Measurements from ENCODE around the gene NCLN. TPM values are rescaled to one million over a fixed set of nuclear protein-coding genes. Genes with fewer than 3 reads are reported as not detected.

Gene NCLN
- total RNA-seq, 2 experiments from 2014 or later, result 49.6 to 51.9 TPM

DNA sequence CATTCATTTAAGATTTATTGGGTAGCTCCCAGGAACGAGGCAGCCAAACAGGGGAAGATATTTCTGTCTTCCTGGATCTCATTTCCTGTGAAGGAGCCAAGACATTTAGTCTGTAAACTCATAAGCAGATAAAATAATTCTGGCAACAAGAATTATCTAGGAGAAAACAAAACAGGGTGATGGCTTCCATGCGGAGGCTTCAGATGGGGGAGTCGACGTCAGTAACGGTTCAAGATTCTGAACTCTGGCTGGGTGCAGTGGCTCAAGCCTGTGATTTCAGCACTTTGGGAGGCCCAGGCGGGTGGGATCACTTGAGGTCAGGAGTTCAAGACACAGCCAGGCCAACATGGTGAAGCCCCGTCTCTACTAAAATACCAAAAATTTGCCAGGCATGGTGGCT, 48.6 kb upstream of the NCLN start:
- H3K27me3 ChIP-seq (ENCODE audit: control insufficient read depth in 1 of 2, insufficient read depth in 2 of 2, low read length in 2 of 2), result peaks cover 4 to 6% of the 10 kb centered on the region in 2 experiments
- H3K27ac ChIP-seq (ENCODE audit: low read depth in 1 of 2, low read length in 2 of 2), result no peak overlapping the region
- peak overlapping the region; percentile 63 for H3K4me3 Mint-ChIP-seq
- H3K9me3 Mint-ChIP-seq, result peaks cover 3% of the 10 kb centered on the region
- ChIA-PET POLR2A (no interaction called here), CTCF (interaction anchor here (1.2 kb wide), 1 partner anchor 11 kb away, joined by 3 read pairs; no protein-coding TSS in a partner anchor)
- no peaks in the 10 kb centered on the region for H3K36me3 ChIP-seq (ENCODE audit: insufficient read depth, low read length)
- DNase-seq (no peak), ATAC-seq (ENCODE audit: poor library complexity) (no peak)
- TF ChIP-seq CTCF (IDR thresholded peaks at IDR 0.05), result no peak
- H3K27ac Mint-ChIP-seq, result peak overlapping the region; percentile 59
- intact Hi-C loops (cut with DNase I, micrococcal nuclease), result no loop called here
- H3K4me3 ChIP-seq (ENCODE audit: low read length), result peak overlapping the region; percentile 58
- peaks cover 69% of the 10 kb centered on the region for H3K4me1 ChIP-seq (ENCODE audit: insufficient read depth, low read length)
- no peaks in the 10 kb centered on the region for H3K9me3 ChIP-seq (ENCODE audit: control insufficient read depth in 1 of 2, insufficient read depth in 1 of 2, low read length in 2 of 2)
- H3K36me3 Mint-ChIP-seq (ENCODE audit: low read depth), result no peaks in the 10 kb centered on the region
- H3K4me1 Mint-ChIP-seq (ENCODE audit: low read depth), result peaks cover 30% of the 10 kb centered on the region
- peaks cover 6% of the 10 kb centered on the region for H3K27me3 Mint-ChIP-seq

- CTCF ChIA-PET, result no interaction called here
- DNase-seq, result no peak
- H3K27ac Mint-ChIP-seq, result no peak overlapping the region
- no peak overlapping the region for H3K4me3 Mint-ChIP-seq
- peaks cover 4 to 6% of the 10 kb centered on the region in 2 experiments for H3K27me3 ChIP-seq (ENCODE audit: control insufficient read depth in 1 of 2, insufficient read depth in 2 of 2, low read length in 2 of 2)
- H3K27ac ChIP-seq (ENCODE audit: low read depth in 1 of 2, low read length in 2 of 2), result no peak overlapping the region
- peaks cover 3% of the 10 kb centered on the region for H3K9me3 Mint-ChIP-seq
- POLR2A ChIA-PET, result interaction anchor here (0.7 kb wide), 1 partner anchor 188 kb away, joined by 3 read pairs; no protein-coding TSS in a partner anchor
- no peak for TF ChIP-seq CTCF (IDR thresholded peaks at IDR 0.05)
- intact Hi-C loops (cut with DNase I, micrococcal nuclease), result no loop called here
- H3K4me1 Mint-ChIP-seq (ENCODE audit: low read depth), result peaks cover 23% of the 10 kb centered on the region
- H3K36me3 ChIP-seq (ENCODE audit: insufficient read depth, low read length), result no peaks in the 10 kb centered on the region
- no peaks in the 10 kb centered on the region for H3K9me3 ChIP-seq (ENCODE audit: control insufficient read depth in 1 of 2, insufficient read depth in 1 of 2, low read length in 2 of 2)
- H3K36me3 Mint-ChIP-seq (ENCODE audit: low read depth), result no peaks in the 10 kb centered on the region
- peaks cover 61% of the 10 kb centered on the region for H3K4me1 ChIP-seq (ENCODE audit: insufficient read depth, low read length)
- H3K4me3 ChIP-seq (ENCODE audit: low read length), result no peak overlapping the region
- peaks cover 6% of the 10 kb centered on the region for H3K27me3 Mint-ChIP-seq
- no peak for ATAC-seq (ENCODE audit: poor library complexity)
Measured at GRCh38 chr19:3138268-3138667, 47.5 kb upstream of the NCLN start.

- POLR2A ChIA-PET, result no interaction called here
- TF ChIP-seq CTCF (IDR thresholded peaks at IDR 0.05), result no peak
- CTCF ChIA-PET, result no interaction called here
- Histone ChIP-seq H3K4me3 (ENCODE audit: low read length) (no peak overlapping the region), H3K36me3 (ENCODE audit: insufficient read depth, low read length) (no peaks in the 10 kb centered on the region), H3K4me1 (ENCODE audit: insufficient read depth, low read length) (peaks cover 43% of the 10 kb centered on the region), H3K27me3 (ENCODE audit: control insufficient read depth in 1 of 2, insufficient read depth in 2 of 2, low read length in 2 of 2) (peaks cover 4 to 6% of the 10 kb centered on the region in 2 experiments), H3K27ac (ENCODE audit: low read depth in 1 of 2, low read length in 2 of 2) (no peak overlapping the region), H3K9me3 (ENCODE audit: control insufficient read depth in 1 of 2, insufficient read depth in 1 of 2, low read length in 2 of 2) (no peaks in the 10 kb centered on the region)
- H3K4me1 Mint-ChIP-seq (ENCODE audit: low read depth), result peaks cover 14% of the 10 kb centered on the region
- H3K27ac Mint-ChIP-seq, result no peak overlapping the region
- ATAC-seq (ENCODE audit: poor library complexity) (no peak), DNase-seq (peak in 2 of 14 experiments; percentile 55 to 62)
- intact Hi-C loops (cut with DNase I, micrococcal nuclease), result no loop called here
- no peaks in the 10 kb centered on the region for H3K36me3 Mint-ChIP-seq (ENCODE audit: low read depth)
- peaks cover 3% of the 10 kb centered on the region for H3K9me3 Mint-ChIP-seq
- no peak overlapping the region for H3K4me3 Mint-ChIP-seq
- peaks cover 6% of the 10 kb centered on the region for H3K27me3 Mint-ChIP-seq
Measured at GRCh38 chr19:3140667-3141038, 45.1 kb upstream of the NCLN start.

Measured in CD4-positive, alpha-beta T cell (primary cell).